Upper lobe of right lung (tissue), 1 donor: ENCODE results near the gene NXN. TPM values are rescaled to one million over a fixed set of nuclear protein-coding genes. Genes with fewer than 3 reads are reported as not detected.

Source experiments
- ATAC-seq: fragments of 200-7000 bp; cut with Tn5 transposase; one replicate; pipeline ENCODE4 v1.9.1; 2020; ENCODE audit warnings: mild to moderate bottlenecking, moderate library complexity
- DNase-seq: peaks from one replicate; pipeline ENCODE4 v3.0.0-alpha.2; 2020
- H3K27ac ChIP-seq: fragments of 200-600 bp; one replicate; pipeline ENCODE4 v1.8.0; 2022
- H3K27me3 ChIP-seq: fragments of 200-600 bp; one replicate; pipeline ENCODE4 v1.8.0; 2022; ENCODE audit warnings: mild to moderate bottlenecking
- H3K36me3 ChIP-seq: fragments of 200-600 bp; one replicate; pipeline ENCODE4 v1.8.0; 2022
- H3K4me1 ChIP-seq: fragments of 200-600 bp; one replicate; pipeline ENCODE4 v1.8.0; 2022
- H3K4me3 ChIP-seq: fragments of 200-600 bp; one replicate; pipeline ENCODE4 v1.8.0; 2022; ENCODE audit warnings: mild to moderate bottlenecking
- H3K9me3 ChIP-seq: fragments of 200-600 bp; one replicate; pipeline ENCODE4 v1.8.0; 2022
- intact Hi-C: fragments of 100-400 bp; cut with DNase I; formaldehyde crosslinking; loops from one replicate; pipeline ENCODE4 v1.11.0; 2022
- total RNA-seq: library from RNA; stranded (reverse); fragmentation: NEBNext Ultra II Directional; extraction: Animal tissue kit (Norgen Biotek cat#: 25700); gene quantifications from one replicate; pipeline ENCODE4 v1.2.1, GENCODE V29; 2021
- TF ChIP-seq, protein P1 (sequence below): fragments of 200-600 bp; IDR thresholded peaks from one replicate; pipeline ENCODE4 v1.8.0; 2022; ENCODE audit warnings: antibody characterized with exemption
- donor health status: DM: no; HTN: yes; CAD: no; lungs with severe emphysema.

The NXN gene
- total RNA-seq, 1 donor from 2014 or later, result 57.3 TPM

DNA sequence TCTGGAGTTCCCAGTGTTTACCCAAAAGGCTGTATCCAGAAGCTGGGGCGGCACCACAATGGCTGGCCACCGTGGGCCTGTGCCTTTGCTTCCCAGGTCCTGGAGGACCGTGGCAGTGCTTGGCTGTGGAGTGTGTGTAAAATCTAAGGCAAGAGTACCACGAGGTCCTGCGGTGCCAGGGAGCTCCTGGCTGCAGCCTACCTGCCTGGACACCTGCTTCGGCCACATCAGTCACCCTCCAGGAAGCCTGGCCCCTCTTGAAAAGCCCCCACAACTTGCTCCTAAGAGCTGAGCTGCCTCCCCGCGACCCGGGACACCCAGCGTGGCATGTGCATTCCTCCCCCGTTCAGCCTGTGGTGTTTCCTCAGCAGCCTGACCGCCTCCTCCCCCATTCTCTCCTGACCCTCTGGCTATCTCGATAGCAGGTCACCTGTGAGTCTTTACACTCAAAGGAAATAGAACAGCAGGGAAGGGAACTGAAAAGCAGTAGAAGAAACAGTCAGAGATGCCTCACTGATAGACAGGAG lies 25.3 kb upstream of the NXN start:
- ATAC-seq, result no peak
- TF ChIP-seq, protein P1, sequence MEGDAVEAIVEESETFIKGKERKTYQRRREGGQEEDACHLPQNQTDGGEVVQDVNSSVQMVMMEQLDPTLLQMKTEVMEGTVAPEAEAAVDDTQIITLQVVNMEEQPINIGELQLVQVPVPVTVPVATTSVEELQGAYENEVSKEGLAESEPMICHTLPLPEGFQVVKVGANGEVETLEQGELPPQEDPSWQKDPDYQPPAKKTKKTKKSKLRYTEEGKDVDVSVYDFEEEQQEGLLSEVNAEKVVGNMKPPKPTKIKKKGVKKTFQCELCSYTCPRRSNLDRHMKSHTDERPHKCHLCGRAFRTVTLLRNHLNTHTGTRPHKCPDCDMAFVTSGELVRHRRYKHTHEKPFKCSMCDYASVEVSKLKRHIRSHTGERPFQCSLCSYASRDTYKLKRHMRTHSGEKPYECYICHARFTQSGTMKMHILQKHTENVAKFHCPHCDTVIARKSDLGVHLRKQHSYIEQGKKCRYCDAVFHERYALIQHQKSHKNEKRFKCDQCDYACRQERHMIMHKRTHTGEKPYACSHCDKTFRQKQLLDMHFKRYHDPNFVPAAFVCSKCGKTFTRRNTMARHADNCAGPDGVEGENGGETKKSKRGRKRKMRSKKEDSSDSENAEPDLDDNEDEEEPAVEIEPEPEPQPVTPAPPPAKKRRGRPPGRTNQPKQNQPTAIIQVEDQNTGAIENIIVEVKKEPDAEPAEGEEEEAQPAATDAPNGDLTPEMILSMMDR, result no peak
- Histone ChIP-seq H3K36me3 (peaks cover 89% of the 10 kb centered on the region), H3K4me1 (peaks cover 66% of the 10 kb centered on the region), H3K27ac (peak overlapping the region; percentile 73), H3K27me3 (no peaks in the 10 kb centered on the region), H3K9me3 (no peaks in the 10 kb centered on the region), H3K4me3 (no peak overlapping the region)
- DNase-seq, result no peak
- intact Hi-C loops, result no loop called here

GRCh38 chr17:1003972-1004768 lies 24.6 kb upstream of the NXN start:
- intact Hi-C loops, result no loop called here
- H3K9me3 ChIP-seq, result no peaks in the 10 kb centered on the region
- H3K27ac ChIP-seq, result peak overlapping the region; percentile 73
- ATAC-seq, result peak; percentile 2
- H3K4me1 ChIP-seq, result peaks cover 66% of the 10 kb centered on the region
- TF ChIP-seq, protein P1, result no peak
- H3K36me3 ChIP-seq, result peaks cover 89% of the 10 kb centered on the region
- no peak for DNase-seq
- H3K4me3 ChIP-seq, result no peak overlapping the region
- H3K27me3 ChIP-seq, result no peaks in the 10 kb centered on the region

GRCh38 chr17:1003633-1003971 lies 24.0 kb upstream of the NXN start:
- ATAC-seq, result no peak
- H3K27ac ChIP-seq, result peak overlapping the region; percentile 73
- TF ChIP-seq, protein P1, result no peak
- no peaks in the 10 kb centered on the region for H3K9me3 ChIP-seq
- H3K4me3 ChIP-seq, result no peak overlapping the region
- no peaks in the 10 kb centered on the region for H3K27me3 ChIP-seq
- no peak for DNase-seq
- peaks cover 70% of the 10 kb centered on the region for H3K4me1 ChIP-seq
- intact Hi-C loops, result no loop called here
- peaks cover 86% of the 10 kb centered on the region for H3K36me3 ChIP-seq

DNA sequence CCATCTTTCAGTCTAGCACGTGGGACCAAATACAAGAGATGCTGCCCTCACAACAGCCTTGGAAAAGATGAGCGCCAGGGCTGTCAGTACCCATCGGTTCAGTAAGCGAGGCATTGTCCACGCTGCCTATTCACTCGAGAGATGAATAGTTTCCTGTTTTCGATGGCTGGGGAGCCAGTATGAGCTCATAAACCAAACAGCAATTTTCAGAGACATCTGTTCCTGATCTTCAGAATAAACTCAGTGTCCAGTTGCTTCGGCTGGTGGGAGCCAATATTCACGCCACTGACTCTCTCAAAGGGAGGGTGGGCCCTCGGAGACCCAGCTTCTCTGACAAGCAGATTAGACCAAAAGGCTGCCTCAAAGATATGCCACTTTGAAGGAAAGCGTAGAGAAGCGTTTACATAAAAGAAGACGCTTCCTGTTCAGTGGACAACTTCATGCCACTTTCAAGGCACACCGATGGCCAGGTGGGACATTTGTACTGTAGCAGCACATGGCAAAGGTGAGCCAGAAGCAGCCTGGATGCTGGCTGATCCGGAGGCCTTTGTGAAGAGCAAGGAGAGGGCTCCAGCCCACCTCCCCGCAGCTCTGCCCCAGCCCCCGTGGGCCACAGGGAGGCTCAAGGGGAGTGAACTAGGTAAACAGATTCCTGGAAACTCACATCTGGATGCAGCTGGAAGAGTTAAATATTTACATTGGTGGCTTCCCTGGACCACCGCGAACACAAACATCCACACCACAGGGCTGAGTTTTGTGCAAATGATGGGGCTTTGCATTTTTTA lies 23.4 kb upstream of the NXN start:
- Histone ChIP-seq H3K36me3 (peaks cover 79% of the 10 kb centered on the region), H3K4me1 (peaks cover 76% of the 10 kb centered on the region)
- no peak for ATAC-seq

DNA sequence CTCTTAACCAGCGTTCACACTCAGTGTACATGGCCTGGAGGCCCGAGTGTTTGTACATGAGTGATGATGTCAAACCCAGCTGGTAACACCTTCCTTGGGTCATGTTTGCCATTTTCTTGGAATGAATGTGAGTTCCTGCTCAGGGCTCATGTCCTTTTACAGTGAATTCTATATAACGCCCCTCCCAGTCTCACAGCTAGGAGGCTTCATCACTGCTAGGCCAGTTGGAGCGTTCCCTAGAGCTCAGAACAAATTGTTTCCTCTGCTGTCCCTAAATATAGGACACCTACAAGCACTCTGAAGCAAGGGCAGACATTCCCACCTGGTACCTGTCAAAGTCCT lies 22.8 kb upstream of the NXN start:
- TF ChIP-seq, protein P1, result no peak
- Histone ChIP-seq H3K4me3 (no peak overlapping the region), H3K27ac (peak overlapping the region; percentile 71), H3K27me3 (no peaks in the 10 kb centered on the region), H3K9me3 (no peaks in the 10 kb centered on the region), H3K36me3 (peaks cover 73% of the 10 kb centered on the region), H3K4me1 (peaks cover 74% of the 10 kb centered on the region)
- intact Hi-C loops, result no loop called here
- DNase-seq (no peak), ATAC-seq (no peak)

More for the DNA sequence above, 23.4 kb upstream of the NXN start:
- no peaks in the 10 kb centered on the region for H3K27me3 ChIP-seq
- H3K4me3 ChIP-seq, result no peak overlapping the region
- no peaks in the 10 kb centered on the region for H3K9me3 ChIP-seq
- intact Hi-C loops, result no loop called here
- DNase-seq, result no peak
- peak overlapping the region; percentile 71 for H3K27ac ChIP-seq
- TF ChIP-seq, protein P1, result no peak
